Ecto neural progenitor cell (in vitro differentiated cells): ENCODE measurements around the gene CPNE5.
"Not testable (repeated sequence)": the region's sequence is repeated elsewhere in the genome, so short reads cannot be mapped to it uniquely, and the experiment has no call there.

Experiments
- DNase-seq: peaks from one replicate; pipeline ENCODE4 v3.0.0-alpha.2; 2018; ENCODE audit warnings: low spot score

CPNE5 gene

GRCh38 chr6:36814249-36814648 is 25.0 kb downstream of the CPNE5 start:
- no peak for DNase-seq

GRCh38 chr6:36813526-36813925 is 25.7 kb downstream of the CPNE5 start:
- DNase-seq, result no peak

- DNase-seq, result not testable (repeated sequence)
Observed at GRCh38 chr6:36813047-36813446, 26.2 kb downstream of the CPNE5 start.

GRCh38 chr6:36809941-36810803 is 29.1 kb downstream of the CPNE5 start:
- no peak for DNase-seq

GRCh38 chr6:36809156-36809555 is 30.1 kb downstream of the CPNE5 start:
- no peak for DNase-seq

GRCh38 chr6:36808634-36809033 is 30.6 kb downstream of the CPNE5 start:
- no peak for DNase-seq

GRCh38 chr6:36807750-36808149 is 31.5 kb downstream of the CPNE5 start:
- no peak for DNase-seq

- DNase-seq, result no peak
Observed at GRCh38 chr6:36807143-36807542, 32.1 kb downstream of the CPNE5 start.

GRCh38 chr6:36805917-36806316 is 33.3 kb downstream of the CPNE5 start:
- DNase-seq, result no peak

- no peak for DNase-seq
Observed at GRCh38 chr6:36805096-36805797, 34.0 kb downstream of the CPNE5 start.

GRCh38 chr6:36804563-36804962 is 34.7 kb downstream of the CPNE5 start:
- DNase-seq, result no peak

GRCh38 chr6:36803908-36804307 is 35.3 kb downstream of the CPNE5 start:
- no peak for DNase-seq

GRCh38 chr6:36803482-36803881 is 35.8 kb downstream of the CPNE5 start:
- no peak for DNase-seq

GRCh38 chr6:36800223-36801076 is 38.8 kb downstream of the CPNE5 start:
- no peak for DNase-seq

- no peak for DNase-seq
Observed at GRCh38 chr6:36798852-36799251, 40.4 kb downstream of the CPNE5 start.

- no peak for DNase-seq
Observed at GRCh38 chr6:36797653-36798052, 41.6 kb downstream of the CPNE5 start.

GRCh38 chr6:36797055-36797454 is 42.2 kb downstream of the CPNE5 start:
- DNase-seq, result no peak

GRCh38 chr6:36794713-36795065 is 44.6 kb downstream of the CPNE5 start:
- no peak for DNase-seq

- no peak for DNase-seq
Observed at GRCh38 chr6:36793913-36794712, 45.1 kb downstream of the CPNE5 start.

- DNase-seq, result no peak
Observed at GRCh38 chr6:36793296-36793912, 45.8 kb downstream of the CPNE5 start.

- DNase-seq, result no peak
Observed at GRCh38 chr6:36791521-36792135, 47.6 kb downstream of the CPNE5 start.
